ENCODE measurements around the gene SUN1.

DNA sequence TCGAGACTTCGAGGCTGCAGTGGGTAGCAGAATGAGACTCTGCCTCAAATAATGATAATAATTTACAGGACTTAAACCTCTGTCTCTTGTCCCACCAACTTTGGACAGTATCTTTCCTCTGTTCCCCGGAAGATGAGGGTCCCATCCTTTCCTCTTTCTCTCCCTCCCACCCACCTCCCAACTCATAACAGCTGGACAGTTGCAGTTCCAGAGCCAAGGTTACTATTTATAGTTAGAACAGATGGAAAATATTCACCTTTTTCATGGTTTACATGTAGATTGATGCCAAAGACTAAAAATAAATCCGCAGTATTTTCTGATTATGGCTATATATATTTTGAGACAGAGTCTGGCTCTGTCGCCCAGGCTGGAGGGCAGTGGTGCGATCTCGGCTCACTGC lies 31.6 kb upstream of the SUN1 start:
- TF ChIP-seq CTCF (IDR thresholded peaks at IDR 0.05) (no peak), EP300 (IDR thresholded peaks at IDR 0.05) (no peak), POLR2AphosphoS5 (IDR thresholded peaks at IDR 0.05) (no peak), POLR2A (IDR thresholded peaks at IDR 0.05) (no peak)
